Stomach (tissue), 4 donors: Measurements from ENCODE around the gene ARL2.

Experiments used
- EP300 ChIP-seq: sonication (generic); formaldehyde crosslinking; IDR thresholded peaks from one replicate; pipeline ENCODE4 v1.6.1; 2017; ENCODE audit warnings: antibody characterized with exemption
- POLR2A ChIP-seq, 4 donors: fragments of 450-650 bp; IDR thresholded peaks; one replicate each; pipeline ENCODE4 v1.6.1; 2016; ENCODE audit warnings: antibody characterized with exemption in 4 of 4, control low read depth in 2 of 4, mild to moderate bottlenecking in 1 of 4, moderate library complexity in 1 of 4
- POLR2AphosphoS5 ChIP-seq, 3 donors: sonication (generic); formaldehyde crosslinking; IDR thresholded peaks; one replicate each; pipeline ENCODE4 v1.6.1; 2016; ENCODE audit warnings: antibody characterized with exemption in 3 of 3
- TF ChIP-seq, protein P1 (sequence below), 7 experiments: fragments of 450-650 bp in 4 of 7; fragments of 200-600 bp in 3 of 7; sonication (generic) in 3 of 7; IDR thresholded peaks; one replicate each; pipeline ENCODE4 v1.5.1; 2016 to 2019; ENCODE audit warnings: antibody characterized with exemption in 7 of 7, control low read depth in 2 of 7, mild to moderate bottlenecking in 1 of 7

DNA sequence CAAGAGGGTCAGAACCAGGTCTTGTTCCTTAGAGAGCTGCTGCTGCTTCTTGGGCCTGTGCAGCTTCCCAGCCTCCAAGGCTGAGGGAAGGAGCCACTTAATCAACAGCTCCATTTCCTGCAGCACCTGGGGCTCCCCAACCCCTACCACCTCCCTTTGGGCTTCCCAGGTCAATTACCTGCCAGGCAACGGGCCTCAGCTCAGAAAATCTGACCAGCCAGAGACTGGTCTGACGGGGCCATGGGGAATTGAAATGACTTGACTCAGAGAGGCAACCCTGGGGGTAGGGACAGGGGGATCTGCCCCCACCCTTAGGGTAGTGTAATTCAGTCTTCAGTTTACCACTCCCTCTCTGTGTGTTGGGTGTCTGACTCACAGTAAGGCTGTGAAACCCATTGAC, 37.3 kb upstream of the ARL2 start:
- TF ChIP-seq POLR2A (IDR thresholded peaks at IDR 0.05) (no peak), POLR2AphosphoS5 (IDR thresholded peaks at IDR 0.05) (no peak), EP300 (no peak)
- TF ChIP-seq, protein P1, sequence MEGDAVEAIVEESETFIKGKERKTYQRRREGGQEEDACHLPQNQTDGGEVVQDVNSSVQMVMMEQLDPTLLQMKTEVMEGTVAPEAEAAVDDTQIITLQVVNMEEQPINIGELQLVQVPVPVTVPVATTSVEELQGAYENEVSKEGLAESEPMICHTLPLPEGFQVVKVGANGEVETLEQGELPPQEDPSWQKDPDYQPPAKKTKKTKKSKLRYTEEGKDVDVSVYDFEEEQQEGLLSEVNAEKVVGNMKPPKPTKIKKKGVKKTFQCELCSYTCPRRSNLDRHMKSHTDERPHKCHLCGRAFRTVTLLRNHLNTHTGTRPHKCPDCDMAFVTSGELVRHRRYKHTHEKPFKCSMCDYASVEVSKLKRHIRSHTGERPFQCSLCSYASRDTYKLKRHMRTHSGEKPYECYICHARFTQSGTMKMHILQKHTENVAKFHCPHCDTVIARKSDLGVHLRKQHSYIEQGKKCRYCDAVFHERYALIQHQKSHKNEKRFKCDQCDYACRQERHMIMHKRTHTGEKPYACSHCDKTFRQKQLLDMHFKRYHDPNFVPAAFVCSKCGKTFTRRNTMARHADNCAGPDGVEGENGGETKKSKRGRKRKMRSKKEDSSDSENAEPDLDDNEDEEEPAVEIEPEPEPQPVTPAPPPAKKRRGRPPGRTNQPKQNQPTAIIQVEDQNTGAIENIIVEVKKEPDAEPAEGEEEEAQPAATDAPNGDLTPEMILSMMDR (IDR thresholded peaks at IDR 0.05) = no peak
